WTC11 (cell line): ENCODE results near the gene LASP1. TPM values are rescaled to one million over a fixed set of nuclear protein-coding genes. Genes with fewer than 3 reads are reported as not detected.

ENCODE experiments used
- AFF4 ChIP-seq: sonication (generic); formaldehyde crosslinking; IDR thresholded peaks from 2 replicates; pipeline ENCODE4 v1.8.1; 2023; ENCODE audit warnings: mild to moderate bottlenecking, missing genetic modification reagents, borderline replicate concordance
- ARID4B ChIP-seq: sonication (generic); formaldehyde crosslinking; IDR thresholded peaks from 2 replicates; pipeline ENCODE4 v1.8.0; 2023; ENCODE audit warnings: missing genetic modification reagents, mild to moderate bottlenecking, borderline replicate concordance
- ATF1 ChIP-seq: sonication (generic); formaldehyde crosslinking; IDR thresholded peaks from 2 replicates; pipeline ENCODE4 v1.8.1; 2023; ENCODE audit warnings: mild to moderate bottlenecking, moderate library complexity, missing genetic modification reagents
- CBFB ChIP-seq: sonication (generic); formaldehyde crosslinking; IDR thresholded peaks from 2 replicates; pipeline ENCODE4 v1.8.1; 2022; ENCODE audit warnings: mild to moderate bottlenecking, low read depth, missing genetic modification reagents
- CREM ChIP-seq: sonication (generic); formaldehyde crosslinking; IDR thresholded peaks from 2 replicates; pipeline ENCODE4 v1.8.1; 2022; ENCODE audit warnings: mild to moderate bottlenecking, missing genetic modification reagents, moderate library complexity
- FOXK1 ChIP-seq: sonication (generic); formaldehyde crosslinking; IDR thresholded peaks from 2 replicates; pipeline ENCODE4 v1.8.0; 2022; ENCODE audit warnings: mild to moderate bottlenecking, moderate library complexity, missing genetic modification reagents
- FOXP1 ChIP-seq: sonication (generic); formaldehyde crosslinking; IDR thresholded peaks from 2 replicates; pipeline ENCODE4 v1.8.0; 2022; ENCODE audit warnings: missing genetic modification reagents, mild to moderate bottlenecking, moderate library complexity, borderline replicate concordance
- FOXP4 ChIP-seq: sonication (generic); formaldehyde crosslinking; IDR thresholded peaks from 2 replicates; pipeline ENCODE4 v1.8.0; 2022; ENCODE audit warnings: mild to moderate bottlenecking, missing genetic modification reagents
- GTF2I ChIP-seq: fragments of 250-450 bp; sonication (Bioruptor Pico); conservative IDR thresholded peaks from 2 replicates; pipeline ENCODE4 v1.4.0; 2021; ENCODE audit warnings: mild to moderate bottlenecking
- IRF1 ChIP-seq: sonication (generic); formaldehyde crosslinking; IDR thresholded peaks from 2 replicates; pipeline ENCODE4 v1.8.0; 2023; ENCODE audit warnings: missing genetic modification reagents
- MAX ChIP-seq: sonication (generic); formaldehyde crosslinking; IDR thresholded peaks from 2 replicates; pipeline ENCODE4 v1.8.0; 2022; ENCODE audit warnings: mild to moderate bottlenecking, missing genetic modification reagents
- MLX ChIP-seq: sonication (generic); formaldehyde crosslinking; IDR thresholded peaks from 2 replicates; pipeline ENCODE4 v1.8.1; 2023; ENCODE audit warnings: mild to moderate bottlenecking, missing genetic modification reagents, moderate library complexity
- MYBL2 ChIP-seq: sonication (generic); formaldehyde crosslinking; IDR thresholded peaks from 2 replicates; pipeline ENCODE4 v1.8.1; 2023; ENCODE audit warnings: mild to moderate bottlenecking, moderate library complexity, missing genetic modification reagents
- NFATC4 ChIP-seq: fragments of 250-450 bp; sonication (Bioruptor Pico); IDR thresholded peaks from 2 replicates; pipeline ENCODE4 v1.9.0; 2021; ENCODE audit warnings: mild to moderate bottlenecking
- NFE2L1 ChIP-seq: sonication (generic); formaldehyde crosslinking; IDR thresholded peaks from 2 replicates; pipeline ENCODE4 v1.8.1; 2023; ENCODE audit warnings: missing genetic modification reagents
- PREB ChIP-seq: sonication (generic); formaldehyde crosslinking; IDR thresholded peaks from 2 replicates; pipeline ENCODE4 v1.8.1; 2022; ENCODE audit warnings: mild to moderate bottlenecking, missing genetic modification reagents, moderate library complexity, borderline replicate concordance
- RELA ChIP-seq: sonication (generic); formaldehyde crosslinking; IDR thresholded peaks from 2 replicates; pipeline ENCODE4 v1.8.1; 2022; ENCODE audit warnings: missing genetic modification reagents, mild to moderate bottlenecking, borderline replicate concordance
- SOX15 ChIP-seq: fragments of 250-450 bp; sonication (Bioruptor Pico); IDR thresholded peaks from 2 replicates; pipeline ENCODE4 v1.9.0; 2021; ENCODE audit warnings: mild to moderate bottlenecking
- USF2 ChIP-seq: sonication (generic); formaldehyde crosslinking; IDR thresholded peaks from 2 replicates; pipeline ENCODE4 v1.8.1; 2023; ENCODE audit warnings: mild to moderate bottlenecking, missing genetic modification reagents, moderate library complexity
- ZBTB43 ChIP-seq: sonication (generic); formaldehyde crosslinking; IDR thresholded peaks from 2 replicates; pipeline ENCODE4 v1.8.1; 2023; ENCODE audit warnings: mild to moderate bottlenecking, missing genetic modification reagents
- total RNA-seq: library from RNA; stranded (reverse); gene quantifications from 3 replicates; pipeline ENCODE4 v1.2.3, GENCODE V29; 2021

The LASP1 gene
- total RNA-seq, 1 experiment from 2014 or later = 139 TPM

- TF ChIP-seq RELA (CRISPR knock-in tag) = 0 out of 2 replicates have a peak, but pooled peaks have one; percentile 51
- no peak for TF ChIP-seq GTF2I
- 0 out of 2 replicates have a peak, but pooled peaks have one; percentile 35 for TF ChIP-seq NFATC4 (CRISPR knock-in tag)
- TF ChIP-seq AFF4 (CRISPR knock-in tag) = no peak
- peak; percentile 82; the same call in 1 of the 2 replicates for TF ChIP-seq ARID4B (CRISPR knock-in tag)
- peak; percentile 100 for TF ChIP-seq CREM (CRISPR knock-in tag)
- no peak for TF ChIP-seq SOX15 (CRISPR knock-in tag)
- peak; percentile 66 for TF ChIP-seq USF2
- TF ChIP-seq ATF1 (CRISPR knock-in tag) = peak; percentile 98; the same call in 1 of the 2 replicates
- peak; percentile 72; the same call in 1 of the 2 replicates for TF ChIP-seq FOXP1
- peak; percentile 100 for TF ChIP-seq NFE2L1 (CRISPR knock-in tag)
- TF ChIP-seq MAX (CRISPR knock-in tag) = peak; percentile 90
- no peak; the same call in 1 of the 2 replicates for TF ChIP-seq ZBTB43 (CRISPR knock-in tag)
- no peak for TF ChIP-seq MLX
- no peak for TF ChIP-seq CBFB (CRISPR knock-in tag)
- TF ChIP-seq FOXK1 (CRISPR knock-in tag) = peak; percentile 98
- TF ChIP-seq FOXP4 = peak; percentile 78
- TF ChIP-seq MYBL2 (CRISPR knock-in tag) = peak; percentile 76; the same call in 1 of the 2 replicates
- peak; percentile 76; the same call in 1 of the 2 replicates for TF ChIP-seq IRF1 (CRISPR knock-in tag)
- peak; percentile 68; the same call in 1 of the 2 replicates for TF ChIP-seq PREB (CRISPR knock-in tag)
These were observed 44.7 kb upstream of the LASP1 start, which contains the start of gene CWC25 (continued) for GRCh38 chr17:38824899-38825761.
